SK-N-SH (cell line): ENCODE data around the gene DCAF10. TPM values are rescaled to one million over a fixed set of nuclear protein-coding genes. Genes with fewer than 3 reads are reported as not detected.

Source experiments
- CTCF ChIA-PET: fragments of 300-600, 350-600 bp; formaldehyde crosslinking; extraction: SDS; loops from one replicate; lab custom pipeline; 2021; lab: Yijun Ruan, JAX
- POLR2A ChIA-PET: fragments of 350-600 bp; sonication (Branson Sonifier 250); formaldehyde crosslinking; extraction: SDS; loops from one replicate; lab custom pipeline; 2020; ENCODE audit warnings: antibody characterized with exemption, inconsistent platforms; lab: Yijun Ruan, JAX
- DNase-seq: peaks from one replicate; pipeline ENCODE4 v3.0.0; 2012
- H2AFZ ChIP-seq: fragments of 200-600 bp; sonication (generic); 2 replicates; pipeline ENCODE4 v1.8.1; 2016; ENCODE audit warnings: antibody characterized with exemption, mild to moderate bottlenecking, low read depth
- H3F3A ChIP-seq: fragments of 200-600 bp; sonication (generic); replicated peaks from 2 replicates; pipeline ENCODE3; 2016; ENCODE audit warnings: antibody characterized with exemption, mild to moderate bottlenecking; ENCODE audit not compliant: insufficient read depth
- H3K27ac ChIP-seq, 2 experiments: fragments of 200-500 bp in 1 of 2; fragments of 200-600 bp in 1 of 2; sonication (Bioruptor generic) in 1 of 2; sonication (generic), shearing (Covaris generic) in 1 of 2; 2 replicates each; pipeline versions ENCODE4 v1.5.1 to v1.6.1; 2014 to 2016; ENCODE audit warnings: low read depth in 2 of 2, inconsistent platforms in 1 of 2, low read length in 1 of 2, mild to moderate bottlenecking in 1 of 2, mixed read lengths in 1 of 2
- H3K27me3 ChIP-seq: fragments of 200-600 bp; sonication (generic), shearing (Covaris generic); 2 replicates; pipeline ENCODE4 v1.6.1; 2016; ENCODE audit warnings: mixed run types; ENCODE audit not compliant: insufficient read depth
- H3K36me3 ChIP-seq, 2 experiments: fragments of 200-500 bp in 1 of 2; fragments of 200-600 bp in 1 of 2; sonication (Bioruptor generic) in 1 of 2; sonication (generic) in 1 of 2; replicated peaks in 1 of 2; 2 replicates each; pipeline versions ENCODE3 to v1.5.1; 2014 to 2016; ENCODE audit warnings: low read length in 1 of 2, mild to moderate bottlenecking in 1 of 2; ENCODE audit not compliant: insufficient read depth in 2 of 2, control insufficient read depth in 1 of 2
- H3K4me1 ChIP-seq, 2 experiments: fragments of 200-500 bp in 1 of 2; fragments of 200-600 bp in 1 of 2; sonication (Bioruptor generic) in 1 of 2; sonication (generic), shearing (Covaris generic) in 1 of 2; 2 replicates each; pipeline versions ENCODE4 v1.5.1 to v1.6.1; 2014 to 2016; ENCODE audit warnings: low read depth in 1 of 2, low read length in 1 of 2, mixed run types in 1 of 2; ENCODE audit not compliant: insufficient read depth in 2 of 2, control insufficient read depth in 1 of 2
- H3K4me2 ChIP-seq: fragments of 200-600 bp; sonication (generic), shearing (Covaris generic); 2 replicates; pipeline ENCODE4 v1.6.1; 2017; ENCODE audit warnings: mixed run types
- H3K4me3 ChIP-seq, 2 experiments: fragments of 200-500 bp in 1 of 2; fragments of 200-600 bp in 1 of 2; sonication (Bioruptor generic) in 1 of 2; sonication (generic), shearing (Covaris generic) in 1 of 2; 2 replicates each; pipeline versions ENCODE4 v1.5.1 to v1.8.1; 2014 to 2016; ENCODE audit warnings: low read depth in 2 of 2, inconsistent platforms in 1 of 2, low read length in 1 of 2, mild to moderate bottlenecking in 1 of 2, mixed read lengths in 1 of 2, moderate library complexity in 1 of 2
- H3K79me2 ChIP-seq: fragments of 200-600 bp; sonication (generic); 2 replicates; pipeline ENCODE4 v1.8.1; 2017; ENCODE audit warnings: mild to moderate bottlenecking; ENCODE audit not compliant: insufficient read depth
- H3K9ac ChIP-seq: fragments of 200-600 bp; sonication (generic); 2 replicates; pipeline ENCODE4 v1.6.1; 2017; ENCODE audit warnings: mixed run types
- H3K9me2 ChIP-seq: fragments of 200-600 bp; sonication (generic); 2 replicates; pipeline ENCODE4 v1.6.1; 2017; ENCODE audit warnings: mixed run types
- H3K9me3 ChIP-seq: fragments of 200-600 bp; sonication (generic); 2 replicates; pipeline ENCODE4 v1.6.1; 2017; ENCODE audit warnings: mixed run types, mild to moderate bottlenecking, moderate library complexity
- H4K20me1 ChIP-seq: fragments of 200-600 bp; sonication (generic); 2 replicates; pipeline ENCODE4 v1.6.1; 2017; ENCODE audit warnings: mild to moderate bottlenecking, mixed run types; ENCODE audit not compliant: insufficient read depth
- CHD2 ChIP-seq: fragments of 150-350 bp; IDR thresholded peaks from 2 replicates; pipeline ENCODE4 v1.6.1; 2018; ENCODE audit warnings: low read length; ENCODE audit not compliant: partially characterized antibody
- EZH2phosphoT487 ChIP-seq: fragments of 200-600 bp; sonication (generic); IDR thresholded peaks from 2 replicates; pipeline ENCODE4 v1.6.1; 2017; ENCODE audit warnings: low read depth, mixed run types, mild to moderate bottlenecking, antibody characterized with exemption, moderate library complexity, borderline replicate concordance
- FOXJ3 ChIP-seq: sonication (generic); formaldehyde crosslinking; IDR thresholded peaks from 2 replicates; pipeline ENCODE4 v1.5.1; 2020; ENCODE audit warnings: mild to moderate bottlenecking, missing genetic modification reagents
- GABPA ChIP-seq: IDR thresholded peaks from 2 replicates; pipeline ENCODE4 v1.4.0; 2012; ENCODE audit warnings: low read depth, mild to moderate bottlenecking
- MAX ChIP-seq: IDR thresholded peaks from 2 replicates; pipeline ENCODE4 v1.4.0; 2012; ENCODE audit warnings: low read depth
- MEF2A ChIP-seq: IDR thresholded peaks from 2 replicates; pipeline ENCODE4 v1.4.0; 2012; ENCODE audit warnings: low read depth, borderline replicate concordance
- NFIC ChIP-seq: IDR thresholded peaks from 2 replicates; pipeline ENCODE4 v1.4.0; 2012; ENCODE audit warnings: borderline replicate concordance
- NRF1 ChIP-seq: IDR thresholded peaks from 2 replicates; pipeline ENCODE4 v1.6.1; 2012; ENCODE audit warnings: low read depth, mild to moderate bottlenecking, low read length
- POLR2AphosphoS5 ChIP-seq: IDR thresholded peaks from 2 replicates; pipeline ENCODE4 v1.6.1; 2012; ENCODE audit warnings: low read depth, low read length
- RCOR1 ChIP-seq: fragments of 150-350 bp; IDR thresholded peaks from 2 replicates; pipeline ENCODE4 v1.6.1; 2017; ENCODE audit warnings: antibody characterized with exemption, low read length
- REST ChIP-seq: IDR thresholded peaks from 2 replicates; pipeline ENCODE4 v1.6.1; 2012; ENCODE audit warnings: mild to moderate bottlenecking, low read depth, low read length, moderate library complexity
- RFX5 ChIP-seq: IDR thresholded peaks from 2 replicates; pipeline ENCODE4 v1.6.1; 2012; ENCODE audit warnings: mild to moderate bottlenecking, improper control_type of control experiment, low read length
- RXRA ChIP-seq: IDR thresholded peaks from 2 replicates; pipeline ENCODE4 v1.4.0; 2012; ENCODE audit warnings: low read depth, mild to moderate bottlenecking, borderline replicate concordance
- SIN3A ChIP-seq: IDR thresholded peaks from 2 replicates; pipeline ENCODE4 v1.6.1; 2012; ENCODE audit warnings: low read depth, mild to moderate bottlenecking, low read length, moderate library complexity, borderline replicate concordance
- SMC3 ChIP-seq: IDR thresholded peaks from 2 replicates; pipeline ENCODE4 v1.6.1; 2012; ENCODE audit warnings: low read depth, low read length, improper control_type of control experiment
- TAF1 ChIP-seq: IDR thresholded peaks from 2 replicates; pipeline ENCODE4 v1.6.1; 2012; ENCODE audit warnings: low read depth, mild to moderate bottlenecking, low read length, moderate library complexity, borderline replicate concordance
- TCF12 ChIP-seq: IDR thresholded peaks from 2 replicates; pipeline ENCODE4 v1.4.0; 2012
- USF2 ChIP-seq: fragments of 150-350 bp; IDR thresholded peaks from 2 replicates; pipeline ENCODE4 v1.6.1; 2017; ENCODE audit warnings: antibody characterized with exemption, low read length, low read depth, borderline replicate concordance
- YY1 ChIP-seq: IDR thresholded peaks from 2 replicates; pipeline ENCODE4 v1.4.0; 2012; ENCODE audit warnings: low read depth, mild to moderate bottlenecking
- ZBTB33 ChIP-seq: IDR thresholded peaks from 2 replicates; pipeline ENCODE4 v1.4.0; 2012; ENCODE audit warnings: low read depth, borderline replicate concordance
- WGBS: methylation state at CpG from one replicate; pipeline ENCODE4 v1.1.6; 2017; ENCODE audit warnings: low lambda C conversion rate; 5-methylcytosine and 5-hydroxymethylcytosine counted together
- polyA plus RNA-seq, 3 experiments: library from polyadenylated mRNA; depleted of rRNA; stranded (reverse); fragments of >200 nt; gene quantifications; 2 replicates each; pipeline ENCODE4 v1.2.3, GENCODE V29; 2012

DCAF10 gene
- polyA plus RNA-seq, 1 of the 3 experiments (the other 2 are of a cell fraction): 11.8 TPM

GRCh38 chr9:37760416-37761161, 40.0 kb upstream of the DCAF10 start:
- CTCF ChIA-PET: interaction anchor here (0.8 to 1.2 kb wide), 3 partner anchors 13 to 20 kb away, joined by 3 to 4 read pairs (median 3); no protein-coding TSS in a partner anchor
- peaks cover 0 to 7% of the 10 kb centered on the region in 2 experiments for H3K36me3 ChIP-seq
- 85% methylated on average over 7 of the region's 7 CpGs for WGBS

More at GRCh38 chr9:37760416-37761161, 40.0 kb upstream of the DCAF10 start:
- Histone ChIP-seq H4K20me1 (no peaks in the 10 kb centered on the region), H3K79me2 (no peaks in the 10 kb centered on the region), H3K27ac (no peak overlapping the region), H3K9me3 (no peaks in the 10 kb centered on the region), H3K4me3 (no peak overlapping the region), H3K9ac (no peak overlapping the region), H3F3A (peaks cover 8% of the 10 kb centered on the region), H3K27me3 (no peaks in the 10 kb centered on the region), H3K4me2 (no peak overlapping the region), H2AFZ (no peak overlapping the region), H3K4me1 (no peaks in the 10 kb centered on the region), H3K9me2 (no peaks in the 10 kb centered on the region)
- POLR2A ChIA-PET: no interaction called here
- no peak for DNase-seq
- no peak for TF ChIP-seq RFX5
- TF ChIP-seq NRF1: no peak
- no peak for TF ChIP-seq EZH2phosphoT487
- TF ChIP-seq ZBTB33: no peak
- TF ChIP-seq GABPA: no peak
- no peak for TF ChIP-seq RCOR1
- no peak for TF ChIP-seq SIN3A
- TF ChIP-seq USF2: no peak
- no peak for TF ChIP-seq TAF1
- TF ChIP-seq RXRA: no peak
- no peak for TF ChIP-seq POLR2AphosphoS5
- TF ChIP-seq TCF12: no peak
- no peak for TF ChIP-seq REST
- TF ChIP-seq MAX: no peak
- TF ChIP-seq MEF2A: no peak
- TF ChIP-seq FOXJ3: no peak
- no peak for TF ChIP-seq YY1
- no peak for TF ChIP-seq SMC3
- TF ChIP-seq NFIC: no peak
- TF ChIP-seq CHD2: no peak
